Liver (tissue), 9 donors: ENCODE measurements around the gene KIRREL3. TPM values are rescaled to one million over a fixed set of nuclear protein-coding genes. Genes with fewer than 3 reads are reported as not detected.

ENCODE experiments used
- DNase-seq: peaks from one replicate; pipeline ENCODE4 v3.0.0-alpha.2; 2017; ENCODE audit warnings: low spot score
- H3K27ac ChIP-seq, 2 donors: one replicate each; pipeline ENCODE4 v1.7.0; 2013; ENCODE audit warnings: inconsistent platforms in 2 of 2, low read length in 2 of 2, control low read depth in 1 of 2, low read depth in 1 of 2, mild to moderate bottlenecking in 1 of 2
- H3K27me3 ChIP-seq, 4 donors: one replicate each; pipeline versions ENCODE4 v1.6.1 to v1.7.0; 2013; ENCODE audit warnings: low read length in 3 of 4, inconsistent platforms in 1 of 4, mild to moderate bottlenecking in 1 of 4, moderate library complexity in 1 of 4; ENCODE audit not compliant: control insufficient read depth in 4 of 4, insufficient read depth in 4 of 4
- H3K36me3 ChIP-seq, 4 donors: one replicate each; pipeline versions ENCODE4 v1.6.1 to v1.7.0; 2013; ENCODE audit warnings: low read length in 3 of 4, mild to moderate bottlenecking in 3 of 4, low read depth in 1 of 4, moderate library complexity in 1 of 4; ENCODE audit not compliant: control insufficient read depth in 4 of 4, insufficient read depth in 3 of 4
- H3K4me1 ChIP-seq, 4 donors: one replicate each; pipeline versions ENCODE4 v1.6.1 to v1.7.0; 2013; ENCODE audit warnings: low read length in 3 of 4, mild to moderate bottlenecking in 3 of 4, moderate library complexity in 1 of 4; ENCODE audit not compliant: control insufficient read depth in 4 of 4, insufficient read depth in 4 of 4
- H3K4me3 ChIP-seq, 3 donors: one replicate each; pipeline versions ENCODE4 v1.6.1 to v1.7.0; 2013; ENCODE audit warnings: low read length in 3 of 3, control low read depth in 1 of 3, low read depth in 1 of 3, mild to moderate bottlenecking in 1 of 3
- H3K9ac ChIP-seq, 2 donors: one replicate each; pipeline ENCODE4 v1.7.0; 2013; ENCODE audit warnings: low read length in 2 of 2, mild to moderate bottlenecking in 2 of 2, moderate library complexity in 2 of 2, control low read depth in 1 of 2, low read depth in 1 of 2
- H3K9me3 ChIP-seq, 4 donors: one replicate each; pipeline versions ENCODE4 v1.6.1 to v1.7.0; 2013; ENCODE audit warnings: low read length in 3 of 4; ENCODE audit not compliant: control insufficient read depth in 4 of 4
- ATF3 ChIP-seq: IDR thresholded peaks from 2 replicates; pipeline ENCODE4 v1.6.1; 2016; ENCODE audit warnings: antibody characterized with exemption
- CTCF ChIP-seq: fragments of 150-350 bp; IDR thresholded peaks from 2 replicates; pipeline ENCODE4 v1.5.1; 2017; ENCODE audit warnings: improper control_type of control experiment, low read depth, low read length; ENCODE audit not compliant: missing input control
- EGR1 ChIP-seq, 2 donors: IDR thresholded peaks; 2 replicates each; pipeline ENCODE4 v1.6.1; 2016 to 2018; ENCODE audit warnings: antibody characterized with exemption in 2 of 2, low read depth in 2 of 2
- FOXA1 ChIP-seq: IDR thresholded peaks from 2 replicates; pipeline ENCODE4 v1.6.1; 2016; ENCODE audit warnings: antibody characterized with exemption
- FOXA2 ChIP-seq: IDR thresholded peaks from 2 replicates; pipeline ENCODE4 v1.6.1; 2016; ENCODE audit warnings: antibody characterized with exemption
- GABPA ChIP-seq, 2 donors: IDR thresholded peaks in 1 of 2; conservative IDR thresholded peaks in 1 of 2; 2 replicates each; pipeline ENCODE4 v1.6.1; 2016; ENCODE audit warnings: antibody characterized with exemption in 2 of 2, mild to moderate bottlenecking in 1 of 2, moderate library complexity in 1 of 2
- HNF4A ChIP-seq, 2 donors: conservative IDR thresholded peaks; 2 replicates each; pipeline ENCODE4 v1.6.1; 2016; ENCODE audit warnings: antibody characterized with exemption in 2 of 2, mild to moderate bottlenecking in 2 of 2
- HNF4G ChIP-seq: IDR thresholded peaks from 2 replicates; pipeline ENCODE4 v1.6.1; 2016; ENCODE audit warnings: antibody characterized with exemption
- JUND ChIP-seq, 2 donors: IDR thresholded peaks; 2 replicates each; pipeline ENCODE4 v1.6.1; 2016; ENCODE audit warnings: antibody characterized with exemption in 2 of 2
- MAX ChIP-seq: IDR thresholded peaks from 2 replicates; pipeline ENCODE4 v1.6.1; 2016; ENCODE audit warnings: antibody characterized with exemption
- NR2F2 ChIP-seq: IDR thresholded peaks from 2 replicates; pipeline ENCODE4 v1.6.1; 2016; ENCODE audit warnings: antibody characterized with exemption
- RAD21 ChIP-seq, 2 donors: IDR thresholded peaks; 2 replicates each; pipeline ENCODE4 v1.6.1; 2016; ENCODE audit warnings: antibody characterized with exemption in 2 of 2, mild to moderate bottlenecking in 2 of 2
- REST ChIP-seq: IDR thresholded peaks from 2 replicates; pipeline ENCODE4 v1.6.1; 2016; ENCODE audit warnings: antibody characterized with exemption, mild to moderate bottlenecking
- RXRA ChIP-seq, 2 donors: IDR thresholded peaks; 2 replicates each; pipeline ENCODE4 v1.6.1; 2017 to 2018; ENCODE audit warnings: antibody characterized with exemption in 2 of 2, mild to moderate bottlenecking in 1 of 2
- SP1 ChIP-seq: IDR thresholded peaks from 2 replicates; pipeline ENCODE4 v1.6.1; 2018; ENCODE audit warnings: antibody characterized with exemption, mild to moderate bottlenecking
- TAF1 ChIP-seq: conservative IDR thresholded peaks from 2 replicates; pipeline ENCODE4 v1.6.1; 2016; ENCODE audit warnings: antibody characterized with exemption, mild to moderate bottlenecking
- YY1 ChIP-seq: IDR thresholded peaks from 2 replicates; pipeline ENCODE4 v1.6.1; 2016; ENCODE audit warnings: antibody characterized with exemption, mild to moderate bottlenecking
- ZBTB33 ChIP-seq: IDR thresholded peaks from 2 replicates; pipeline ENCODE4 v1.6.1; 2016; ENCODE audit warnings: antibody characterized with exemption
- WGBS: extraction: QIAGEN DNeasy Blood & Tissue Kit; methylation state at CpG from one replicate; pipeline ENCODE4 v1.1.7; 2013; 5-methylcytosine and 5-hydroxymethylcytosine counted together
- polyA plus RNA-seq, 2 donors: library from polyadenylated mRNA; stranded (reverse) in 1 of 2; unstranded in 1 of 2; fragments of 200-250 nt in 1 of 2; fragments of >200 nt in 1 of 2; fragmentation: Nextera tagmentation in 1 of 2; extraction: Ambion mirVana in 1 of 2; gene quantifications; one replicate each; pipeline versions ENCODE4 v1.2.1 to v1.2.3, GENCODE V29; 2013 to 2015
- total RNA-seq, 2 donors: library from RNA; depleted of rRNA; stranded (reverse); fragments of >200 nt; gene quantifications; one replicate each; pipeline ENCODE4 v1.2.3, GENCODE V29; 2014
- donor health status: healthy.
- donor health status: healthy.
- donor health status: healthy.
- donor health status: healthy.
- donor health status: healthy.

KIRREL3 gene
- total and polyA plus RNA-seq, 4 donors, result 0.03 to 0.29 (median 0.08) TPM; not detected in 1

- WGBS, result 74% methylated on average over 6 of the region's 6 CpGs
- no peak for DNase-seq
- no peaks in the 10 kb centered on the region for H3K27me3 ChIP-seq
These were observed 190.9 kb downstream of the KIRREL3 start for GRCh38 chr11:126809514-126810289.

GRCh38 chr11:126808836-126809235 lies 191.7 kb downstream of the KIRREL3 start:
- no peaks in the 10 kb centered on the region for H3K9me3 ChIP-seq
- no peak for TF ChIP-seq FOXA1
- no peak for TF ChIP-seq ATF3
- TF ChIP-seq CTCF, result no peak
- TF ChIP-seq ZBTB33, result no peak
- no peak for TF ChIP-seq GABPA (IDR thresholded peaks at IDR 0.05 in 1 of 2, conservative IDR thresholded peaks at IDR 0.05 in 1 of 2)
- TF ChIP-seq MAX, result no peak
- no peak for TF ChIP-seq RAD21 (IDR thresholded peaks at IDR 0.05)
- TF ChIP-seq TAF1, result no peak
- no peak for TF ChIP-seq NR2F2
- TF ChIP-seq FOXA2, result no peak
- no peak for TF ChIP-seq RXRA (IDR thresholded peaks at IDR 0.05)
- TF ChIP-seq REST, result no peak
- TF ChIP-seq YY1, result no peak
- no peak for TF ChIP-seq HNF4A (conservative IDR thresholded peaks at IDR 0.05)
- no peak for TF ChIP-seq HNF4G
- TF ChIP-seq SP1, result no peak
- TF ChIP-seq JUND (IDR thresholded peaks at IDR 0.05), result no peak
- no peak for TF ChIP-seq EGR1 (IDR thresholded peaks at IDR 0.05; ENCODE audit: low read depth in 2 of 2)
- no peaks in the 10 kb centered on the region for H3K27me3 ChIP-seq
- no peak for DNase-seq
- no peak overlapping the region for H3K9ac ChIP-seq
- WGBS, result 66% methylated on average over 2 of the region's 2 CpGs
- H3K36me3 ChIP-seq, result no peaks in the 10 kb centered on the region
- H3K27ac ChIP-seq, result no peak overlapping the region
- no peak overlapping the region for H3K4me3 ChIP-seq
- no peaks in the 10 kb centered on the region for H3K4me1 ChIP-seq

More at GRCh38 chr11:126809514-126810289, 190.9 kb downstream of the KIRREL3 start:
- H3K4me1 ChIP-seq, result no peaks in the 10 kb centered on the region
- no peak overlapping the region for H3K9ac ChIP-seq
- H3K4me3 ChIP-seq, result no peak overlapping the region
- no peaks in the 10 kb centered on the region for H3K36me3 ChIP-seq
- no peak overlapping the region for H3K27ac ChIP-seq
- no peaks in the 10 kb centered on the region for H3K9me3 ChIP-seq
- no peak for TF ChIP-seq FOXA2
